Measurements from ENCODE around the gene ATP8B4. TPM values are rescaled to one million over a fixed set of nuclear protein-coding genes. Genes with fewer than 3 reads are reported as not detected.

ATP8B4 gene
- total RNA-seq, 1 experiment from 2014 or later: not detected

DNA sequence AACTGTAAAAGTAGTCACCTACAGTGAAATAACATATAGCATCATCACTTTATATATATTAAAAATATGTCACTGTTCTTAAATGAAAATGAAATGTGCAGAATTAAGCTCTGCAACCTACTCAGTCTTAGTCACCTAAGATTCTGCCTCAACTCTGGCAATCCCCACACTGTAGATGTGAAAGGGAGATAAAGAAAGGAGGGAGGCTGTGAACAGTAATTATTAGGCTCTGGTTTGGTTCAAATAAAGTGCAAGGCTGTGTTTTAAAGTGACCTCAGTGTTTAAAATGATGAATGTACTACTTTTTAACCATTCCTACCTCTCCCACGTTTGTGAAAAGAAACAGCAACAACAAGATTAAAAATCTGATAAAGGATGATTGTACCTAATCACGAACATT is 72.2 kb downstream of the ATP8B4 start:
- no peak for DNase-seq (ENCODE audit: low read depth, low spot score)
- Histone ChIP-seq H3K9me3 (ENCODE audit: control insufficient read depth, insufficient read depth, low read depth, low read length) (no peaks in the 10 kb centered on the region), H3K4me3 (ENCODE audit: low read depth in 2 of 2, low read length in 2 of 2) (no peak overlapping the region), H3K27ac (ENCODE audit: low read length) (no peak overlapping the region), H3K27me3 (ENCODE audit: control insufficient read depth, insufficient read depth, low read length) (no peaks in the 10 kb centered on the region), H3K36me3 (ENCODE audit: control insufficient read depth, insufficient read depth, low read length) (no peaks in the 10 kb centered on the region), H3K4me1 (ENCODE audit: control insufficient read depth, insufficient read depth, low read length) (no peaks in the 10 kb centered on the region)
- no peak for TF ChIP-seq POLR2AphosphoS5 (IDR thresholded peaks at IDR 0.05; ENCODE audit: low read depth, low read length)
- TF ChIP-seq REST (IDR thresholded peaks at IDR 0.05; ENCODE audit: insufficient read depth in 1 of 2, low read depth in 2 of 2, low read length in 1 of 2): no peak
- TF ChIP-seq, protein P1, sequence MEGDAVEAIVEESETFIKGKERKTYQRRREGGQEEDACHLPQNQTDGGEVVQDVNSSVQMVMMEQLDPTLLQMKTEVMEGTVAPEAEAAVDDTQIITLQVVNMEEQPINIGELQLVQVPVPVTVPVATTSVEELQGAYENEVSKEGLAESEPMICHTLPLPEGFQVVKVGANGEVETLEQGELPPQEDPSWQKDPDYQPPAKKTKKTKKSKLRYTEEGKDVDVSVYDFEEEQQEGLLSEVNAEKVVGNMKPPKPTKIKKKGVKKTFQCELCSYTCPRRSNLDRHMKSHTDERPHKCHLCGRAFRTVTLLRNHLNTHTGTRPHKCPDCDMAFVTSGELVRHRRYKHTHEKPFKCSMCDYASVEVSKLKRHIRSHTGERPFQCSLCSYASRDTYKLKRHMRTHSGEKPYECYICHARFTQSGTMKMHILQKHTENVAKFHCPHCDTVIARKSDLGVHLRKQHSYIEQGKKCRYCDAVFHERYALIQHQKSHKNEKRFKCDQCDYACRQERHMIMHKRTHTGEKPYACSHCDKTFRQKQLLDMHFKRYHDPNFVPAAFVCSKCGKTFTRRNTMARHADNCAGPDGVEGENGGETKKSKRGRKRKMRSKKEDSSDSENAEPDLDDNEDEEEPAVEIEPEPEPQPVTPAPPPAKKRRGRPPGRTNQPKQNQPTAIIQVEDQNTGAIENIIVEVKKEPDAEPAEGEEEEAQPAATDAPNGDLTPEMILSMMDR (IDR thresholded peaks at IDR 0.05): no peak
- no peak for TF ChIP-seq TCF7L2 (IDR thresholded peaks at IDR 0.05; ENCODE audit: low read depth, low read length)
- no peak for TF ChIP-seq SIN3A (IDR thresholded peaks at IDR 0.05; ENCODE audit: borderline replicate concordance, insufficient read depth, low read depth, low read length)
- no peak for ATAC-seq
- intact Hi-C loops (cut with micrococcal nuclease; ENCODE audit: unreplicated experiment) (no loop called here), in situ Hi-C loops (cut with HindIII; ENCODE audit: low pct_unique_long_range_greater_than_20kb, low sequenced_read_pairs) (no loop called here)
- POLR2A ChIA-PET: no interaction called here
- BruUV-seq (replicated peaks): no TSS peak
- CTCF ChIA-PET: no interaction called here

DNA sequence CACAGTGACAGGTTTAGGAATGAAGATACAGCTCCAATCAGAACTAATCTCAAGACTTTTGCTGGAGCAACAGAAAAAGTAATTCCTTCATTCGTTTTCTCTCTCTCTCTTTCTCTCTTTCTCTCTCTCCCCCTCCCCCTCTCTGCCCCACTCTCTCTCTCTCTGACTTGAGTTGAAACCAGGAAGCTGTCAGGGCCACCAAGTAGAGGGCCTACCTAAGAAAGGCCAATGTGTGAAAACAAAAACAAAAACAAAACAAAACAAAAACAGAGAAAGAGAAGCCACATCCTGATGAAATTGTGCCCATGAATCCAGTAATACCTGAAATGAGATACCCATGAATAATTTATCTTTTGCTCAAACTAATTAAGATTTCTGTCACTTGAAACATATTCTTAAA is 72.9 kb downstream of the ATP8B4 start:
- Histone ChIP-seq H3K4me3 (ENCODE audit: low read depth in 2 of 2, low read length in 2 of 2) (no peak overlapping the region), H3K36me3 (ENCODE audit: control insufficient read depth, insufficient read depth, low read length) (no peaks in the 10 kb centered on the region), H3K27me3 (ENCODE audit: control insufficient read depth, insufficient read depth, low read length) (no peaks in the 10 kb centered on the region), H3K9me3 (ENCODE audit: control insufficient read depth, insufficient read depth, low read depth, low read length) (no peaks in the 10 kb centered on the region), H3K4me1 (ENCODE audit: control insufficient read depth, insufficient read depth, low read length) (no peaks in the 10 kb centered on the region), H3K27ac (ENCODE audit: low read length) (no peak overlapping the region)
- DNase-seq (ENCODE audit: low read depth, low spot score) (no peak), ATAC-seq (no peak)
- CTCF ChIA-PET: interaction anchor here (0.7 kb wide), 1 partner anchor 719 kb away, joined by 3 read pairs; no protein-coding TSS in a partner anchor
- TF ChIP-seq POLR2AphosphoS5 (IDR thresholded peaks at IDR 0.05; ENCODE audit: low read depth, low read length) (no peak), TCF7L2 (IDR thresholded peaks at IDR 0.05; ENCODE audit: low read depth, low read length) (no peak), REST (IDR thresholded peaks at IDR 0.05; ENCODE audit: insufficient read depth in 1 of 2, low read depth in 2 of 2, low read length in 1 of 2) (no peak), SIN3A (IDR thresholded peaks at IDR 0.05; ENCODE audit: borderline replicate concordance, insufficient read depth, low read depth, low read length) (no peak)
- TF ChIP-seq, protein P1 (IDR thresholded peaks at IDR 0.05): no peak
- in situ Hi-C loops (cut with HindIII; ENCODE audit: low pct_unique_long_range_greater_than_20kb, low sequenced_read_pairs): no loop called here
- POLR2A ChIA-PET: no interaction called here
- no TSS peak for BruUV-seq (replicated peaks)
- intact Hi-C loops (cut with micrococcal nuclease; ENCODE audit: unreplicated experiment): no loop called here

Data from Panc1 (cell line).